HUES64 (cell line): ENCODE results near the gene MDK.

Experiments used
- H3K27ac ChIP-seq: 2 replicates; pipeline ENCODE4 v1.7.0; 2013; ENCODE audit warnings: low read depth, low read length, inconsistent platforms
- H3K27me3 ChIP-seq: 2 replicates; pipeline ENCODE4 v1.6.1; 2013; ENCODE audit warnings: mild to moderate bottlenecking, low read length; ENCODE audit not compliant: insufficient read depth
- H3K36me3 ChIP-seq: 2 replicates; pipeline ENCODE4 v1.6.1; 2013; ENCODE audit warnings: mild to moderate bottlenecking, low read length; ENCODE audit not compliant: insufficient read depth
- H3K4me1 ChIP-seq: 2 replicates; pipeline ENCODE4 v1.6.1; 2013; ENCODE audit warnings: mild to moderate bottlenecking, low read length, moderate library complexity; ENCODE audit not compliant: insufficient read depth
- H3K4me3 ChIP-seq: 2 replicates; pipeline ENCODE4 v1.5.1; 2013; ENCODE audit warnings: mild to moderate bottlenecking, low read length, moderate library complexity
- H3K9ac ChIP-seq: 2 replicates; pipeline ENCODE4 v1.6.1; 2013; ENCODE audit warnings: mild to moderate bottlenecking, low read depth, low read length
- H3K9me3 ChIP-seq: 2 replicates; pipeline ENCODE4 v1.6.1; 2013; ENCODE audit warnings: low read depth, low read length; ENCODE audit not compliant: insufficient read depth
- WGBS: fragments of 150-250, 120-280 bp; methylation state at CpG from one replicate; pipeline ENCODE4 v1.1.7; 2013; ENCODE audit warnings: missing lambda C conversion rate; 5-methylcytosine and 5-hydroxymethylcytosine counted together

The MDK gene

GRCh38 chr11:46338988-46339666 lies 42.3 kb upstream of the MDK start:
- no peaks in the 10 kb centered on the region for H3K9me3 ChIP-seq
- no peaks in the 10 kb centered on the region for H3K36me3 ChIP-seq
- H3K4me3 ChIP-seq, result peak overlapping the region; percentile 35
- peak overlapping the region; percentile 32; the same call in 1 of the 2 replicates for H3K9ac ChIP-seq
- 6% methylated on average over 16 of the region's 16 CpGs for WGBS
- peak overlapping the region; percentile 93 for H3K27ac ChIP-seq
- peaks cover 76% of the 10 kb centered on the region for H3K4me1 ChIP-seq
- H3K27me3 ChIP-seq, result peaks cover 7% of the 10 kb centered on the region

- peaks cover under 1% of the 10 kb centered on the region; the same call in 1 of the 2 replicates for H3K27me3 ChIP-seq
- H3K4me1 ChIP-seq, result peaks cover 79% of the 10 kb centered on the region
- no peaks in the 10 kb centered on the region for H3K36me3 ChIP-seq
- H3K4me3 ChIP-seq, result peak overlapping the region; percentile 35; the same call in 1 of the 2 replicates
- 0 out of 2 replicates have a peak overlapping the region, but pooled peaks have one; percentile 32 for H3K9ac ChIP-seq
- H3K27ac ChIP-seq, result peak overlapping the region; percentile 93
- no peaks in the 10 kb centered on the region for H3K9me3 ChIP-seq
- 81% methylated on average over 2 of the region's 2 CpGs for WGBS
Observed at GRCh38 chr11:46339816-46340215, 41.7 kb upstream of the MDK start.

GRCh38 chr11:46341454-46341853 lies 40.0 kb upstream of the MDK start:
- Histone ChIP-seq H3K9me3 (no peaks in the 10 kb centered on the region), H3K4me3 (no peak overlapping the region), H3K9ac (no peak overlapping the region), H3K27ac (no peak overlapping the region), H3K36me3 (no peaks in the 10 kb centered on the region), H3K4me1 (peaks cover 75% of the 10 kb centered on the region), H3K27me3 (peaks cover 10% of the 10 kb centered on the region; the same call in 1 of the 2 replicates)
- WGBS, result 90% methylated on average over 3 of the region's 3 CpGs

- H3K9ac ChIP-seq, result no peak overlapping the region
- H3K4me3 ChIP-seq, result no peak overlapping the region
- H3K27ac ChIP-seq, result no peak overlapping the region
- peaks cover 15% of the 10 kb centered on the region; the same call in 1 of the 2 replicates for H3K27me3 ChIP-seq
- H3K4me1 ChIP-seq, result peaks cover 75% of the 10 kb centered on the region
- H3K36me3 ChIP-seq, result no peaks in the 10 kb centered on the region
- no peaks in the 10 kb centered on the region for H3K9me3 ChIP-seq
- WGBS, result 53% methylated on average over 5 of the region's 5 CpGs
Observed at GRCh38 chr11:46342239-46342638, 39.2 kb upstream of the MDK start.

- no peak overlapping the region for H3K9ac ChIP-seq
- peak overlapping the region; percentile 45; the same call in 1 of the 2 replicates for H3K27ac ChIP-seq
- peaks cover 69% of the 10 kb centered on the region for H3K4me1 ChIP-seq
- no peaks in the 10 kb centered on the region for H3K9me3 ChIP-seq
- H3K27me3 ChIP-seq, result peaks cover 15% of the 10 kb centered on the region; the same call in 1 of the 2 replicates
- H3K4me3 ChIP-seq, result no peak overlapping the region
- no peaks in the 10 kb centered on the region for H3K36me3 ChIP-seq
- whole genome bisulfite sequencing, result 51% methylated on average over 2 of the region's 3 CpGs
Observed at GRCh38 chr11:46343520-46343919, 37.9 kb upstream of the MDK start.

- Histone ChIP-seq H3K9ac (no peak overlapping the region), H3K4me1 (peaks cover 72% of the 10 kb centered on the region), H3K4me3 (peak overlapping the region; percentile 18; the same call in 1 of the 2 replicates)
Observed at GRCh38 chr11:46345131-46345597, 36.3 kb upstream of the MDK start.

GRCh38 chr11:46345881-46346484 lies 35.5 kb upstream of the MDK start:
- Histone ChIP-seq H3K36me3 (peaks cover 6% of the 10 kb centered on the region; the same call in 1 of the 2 replicates), H3K9me3 (no peaks in the 10 kb centered on the region), H3K4me1 (peaks cover 66% of the 10 kb centered on the region), H3K4me3 (peak overlapping the region; percentile 18; the same call in 1 of the 2 replicates), H3K9ac (no peak overlapping the region), H3K27me3 (peaks cover 15% of the 10 kb centered on the region; the same call in 1 of the 2 replicates), H3K27ac (no peak overlapping the region)
- 88% methylated on average over 10 of the region's 10 CpGs for WGBS

More at GRCh38 chr11:46345131-46345597, 36.3 kb upstream of the MDK start:
- no peaks in the 10 kb centered on the region for H3K9me3 ChIP-seq
- H3K36me3 ChIP-seq, result peaks cover 6% of the 10 kb centered on the region; the same call in 1 of the 2 replicates
- H3K27me3 ChIP-seq, result peaks cover 15% of the 10 kb centered on the region; the same call in 1 of the 2 replicates
- 0 out of 2 replicates have a peak overlapping the region, but pooled peaks have one; percentile 27 for H3K27ac ChIP-seq
- WGBS, result 49% methylated on average over 20 of the region's 20 CpGs

- Histone ChIP-seq H3K9me3 (no peaks in the 10 kb centered on the region), H3K9ac (peak within 1 kb of the TSS; percentile 68), H3K4me1 (peaks cover 65% of the 10 kb centered on the region), H3K36me3 (peaks cover 6% of the 10 kb centered on the region; the same call in 1 of the 2 replicates), H3K27ac (no peak within 1 kb of the TSS), H3K4me3 (peak within 1 kb of the TSS; percentile 80), H3K27me3 (peaks cover 15% of the 10 kb centered on the region; the same call in 1 of the 2 replicates)
- 13% methylated on average over 80 of the region's 80 CpGs for WGBS
Observed at GRCh38 chr11:46346886-46347636, 34.4 kb upstream of the MDK start, which contains the start of gene DGKZ. Gene DGKZ (plus strand): TSS chr11:46347463. CDS start chr11:46347660, 197 bp downstream.

- 12% methylated on average over 63 of the region's 63 CpGs for WGBS
- Histone ChIP-seq H3K9ac (peak overlapping the region; percentile 68), H3K9me3 (no peaks in the 10 kb centered on the region), H3K27ac (no peak overlapping the region), H3K4me1 (peaks cover 64% of the 10 kb centered on the region), H3K27me3 (peaks cover 15% of the 10 kb centered on the region; the same call in 1 of the 2 replicates), H3K36me3 (peaks cover 6% of the 10 kb centered on the region; the same call in 1 of the 2 replicates), H3K4me3 (peak overlapping the region; percentile 80)
Observed at GRCh38 chr11:46347637-46348311, 33.7 kb upstream of the MDK start.
